Ovary (tissue), 9 donors: Measurements from ENCODE around the gene IGSF21. TPM values are rescaled to one million over a fixed set of nuclear protein-coding genes. Genes with fewer than 3 reads are reported as not detected.

Source experiments
- DNase-seq, 5 donors: peaks; one replicate each; pipeline ENCODE4 v3.0.0-alpha.2; 2019 to 2020
- H3K27ac ChIP-seq, 2 donors: fragments of 200-600 bp; one replicate each; pipeline versions ENCODE4 v1.5.1 to v1.8.0; 2019 to 2022
- H3K27me3 ChIP-seq: fragments of 200-600 bp; one replicate; pipeline ENCODE4 v1.8.0; 2022
- H3K36me3 ChIP-seq: fragments of 200-600 bp; sonication (generic); one replicate; pipeline ENCODE4 v1.5.1; 2019
- H3K4me1 ChIP-seq: one replicate; pipeline ENCODE4 v1.8.1; 2013; ENCODE audit warnings: mild to moderate bottlenecking, moderate library complexity; ENCODE audit not compliant: insufficient read depth
- H3K4me3 ChIP-seq: fragments of 200-600 bp; sonication (generic); one replicate; pipeline ENCODE4 v1.5.1; 2017
- H3K9me3 ChIP-seq, 2 donors: fragments of 200-600 bp in 1 of 2; sonication (generic) in 1 of 2; one replicate each; pipeline versions ENCODE4 v1.5.1 to v1.8.1; 2013 to 2019; ENCODE audit warnings: mild to moderate bottlenecking in 1 of 2, moderate library complexity in 1 of 2
- EP300 ChIP-seq: sonication (generic); formaldehyde crosslinking; IDR thresholded peaks from one replicate; pipeline ENCODE4 v1.6.1; 2017; ENCODE audit warnings: antibody characterized with exemption
- POLR2A ChIP-seq: fragments of 450-650 bp; IDR thresholded peaks from one replicate; pipeline ENCODE4 v1.6.1; 2017; ENCODE audit warnings: antibody characterized with exemption, mild to moderate bottlenecking, moderate library complexity
- WGBS, 3 donors: extraction: QIAGEN DNeasy Blood & Tissue Kit in 1 of 3; methylation state at CpG; one replicate each; pipeline versions ENCODE4 v1.1.5 to v1.1.7; 2013 to 2017; 5-methylcytosine and 5-hydroxymethylcytosine counted together
- intact Hi-C, 4 donors: fragments of 100-400 bp; cut with DNase I; formaldehyde crosslinking; loops; one replicate each; pipeline versions ENCODE4 v1.11.0 to v1.15.1; 2022 to 2023
- polyA plus RNA-seq, 2 donors: library from polyadenylated mRNA; stranded (reverse); fragments of 200-250 nt in 1 of 2; fragments of 350-450 nt in 1 of 2; fragmentation: Illumina TruSeq in 1 of 2; extraction: RNeasy Lipid Tissue Mini Kit (QIAGEN cat#74804) in 1 of 2; gene quantifications; one replicate each; pipeline ENCODE4 v1.2.3, GENCODE V29; 2013 to 2014
- total RNA-seq, 7 donors: library from RNA; depleted of rRNA in 2 of 7; stranded (reverse); fragments of >200 nt in 2 of 7; fragmentation: NEBNext Ultra II Directional in 3 of 7; extraction: Animal tissue kit (Norgen Biotek cat#: 25700) in 3 of 7; gene quantifications; one replicate each; pipeline versions ENCODE4 v1.1.0 to v1.2.4, GENCODE V29; 2016 to 2023
- TF ChIP-seq, protein P1 (sequence below), 3 donors: fragments of 450-650 bp in 2 of 3; fragments of 200-600 bp in 1 of 3; IDR thresholded peaks; one replicate each; pipeline versions ENCODE4 v1.5.1 to v1.8.0; 2016 to 2022; ENCODE audit warnings: antibody characterized with exemption in 3 of 3, mild to moderate bottlenecking in 1 of 3
- donor health status: DM: no; HTN: no; CAD: no; lungs with moderate emphysema.
- donor health status: DM: no; HTN: no; CAD: no.
- donor health status: Bipolar disorder and iron deficiency.
- donor health status: DM: yes; HTN: yes; CAD: no.
- donor health status: DM: no; HTN: no; CAD: no.
- donor health status: DM: yes; HTN: yes; CAD: no.

Gene IGSF21
- total and polyA plus RNA-seq, 9 donors, result 0.24 to 4.5 (median 1.3) TPM

DNA sequence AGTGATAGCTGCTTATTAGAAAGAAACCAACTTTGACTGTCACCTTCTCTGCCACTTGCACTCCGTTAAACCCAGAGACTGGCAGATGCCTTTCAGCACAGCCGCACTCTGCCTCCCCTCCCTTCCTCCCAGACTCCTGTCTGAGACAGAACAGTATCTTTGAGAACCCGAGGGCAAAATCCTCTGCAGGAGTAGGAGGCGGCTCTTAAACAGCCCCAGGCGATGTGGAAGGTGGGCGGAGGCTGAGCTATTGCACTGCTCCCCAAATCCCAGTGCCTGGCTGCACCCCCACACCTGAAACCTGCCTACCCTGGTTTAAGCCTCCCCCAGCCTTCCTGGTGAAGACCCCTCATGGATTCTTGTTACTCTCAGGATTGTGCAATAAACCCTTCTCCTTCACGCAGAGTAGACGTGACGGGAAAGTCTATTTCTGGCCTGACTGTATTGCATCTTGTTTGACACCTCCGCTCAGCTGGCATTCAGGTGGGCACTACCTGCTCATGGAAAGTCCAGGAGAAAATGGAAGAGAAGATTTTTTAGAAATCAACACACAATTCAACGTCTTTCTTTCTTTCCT lies 34.4 kb upstream of the IGSF21 start:
- H3K27ac ChIP-seq, result no peak overlapping the region
- DNase-seq, result no peak
- no peak overlapping the region for H3K4me3 ChIP-seq
- intact Hi-C loops, result no loop called here
- no peaks in the 10 kb centered on the region for H3K9me3 ChIP-seq
- 66 to 72% (median 68%) methylated on average over 11 of the region's 11 CpGs for WGBS, 3 donors
- no peaks in the 10 kb centered on the region for H3K4me1 ChIP-seq
- H3K36me3 ChIP-seq, result no peaks in the 10 kb centered on the region
- TF ChIP-seq, protein P1, sequence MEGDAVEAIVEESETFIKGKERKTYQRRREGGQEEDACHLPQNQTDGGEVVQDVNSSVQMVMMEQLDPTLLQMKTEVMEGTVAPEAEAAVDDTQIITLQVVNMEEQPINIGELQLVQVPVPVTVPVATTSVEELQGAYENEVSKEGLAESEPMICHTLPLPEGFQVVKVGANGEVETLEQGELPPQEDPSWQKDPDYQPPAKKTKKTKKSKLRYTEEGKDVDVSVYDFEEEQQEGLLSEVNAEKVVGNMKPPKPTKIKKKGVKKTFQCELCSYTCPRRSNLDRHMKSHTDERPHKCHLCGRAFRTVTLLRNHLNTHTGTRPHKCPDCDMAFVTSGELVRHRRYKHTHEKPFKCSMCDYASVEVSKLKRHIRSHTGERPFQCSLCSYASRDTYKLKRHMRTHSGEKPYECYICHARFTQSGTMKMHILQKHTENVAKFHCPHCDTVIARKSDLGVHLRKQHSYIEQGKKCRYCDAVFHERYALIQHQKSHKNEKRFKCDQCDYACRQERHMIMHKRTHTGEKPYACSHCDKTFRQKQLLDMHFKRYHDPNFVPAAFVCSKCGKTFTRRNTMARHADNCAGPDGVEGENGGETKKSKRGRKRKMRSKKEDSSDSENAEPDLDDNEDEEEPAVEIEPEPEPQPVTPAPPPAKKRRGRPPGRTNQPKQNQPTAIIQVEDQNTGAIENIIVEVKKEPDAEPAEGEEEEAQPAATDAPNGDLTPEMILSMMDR (IDR thresholded peaks at IDR 0.05), result no peak
- TF ChIP-seq POLR2A, result no peak
- no peaks in the 10 kb centered on the region for H3K27me3 ChIP-seq

DNA sequence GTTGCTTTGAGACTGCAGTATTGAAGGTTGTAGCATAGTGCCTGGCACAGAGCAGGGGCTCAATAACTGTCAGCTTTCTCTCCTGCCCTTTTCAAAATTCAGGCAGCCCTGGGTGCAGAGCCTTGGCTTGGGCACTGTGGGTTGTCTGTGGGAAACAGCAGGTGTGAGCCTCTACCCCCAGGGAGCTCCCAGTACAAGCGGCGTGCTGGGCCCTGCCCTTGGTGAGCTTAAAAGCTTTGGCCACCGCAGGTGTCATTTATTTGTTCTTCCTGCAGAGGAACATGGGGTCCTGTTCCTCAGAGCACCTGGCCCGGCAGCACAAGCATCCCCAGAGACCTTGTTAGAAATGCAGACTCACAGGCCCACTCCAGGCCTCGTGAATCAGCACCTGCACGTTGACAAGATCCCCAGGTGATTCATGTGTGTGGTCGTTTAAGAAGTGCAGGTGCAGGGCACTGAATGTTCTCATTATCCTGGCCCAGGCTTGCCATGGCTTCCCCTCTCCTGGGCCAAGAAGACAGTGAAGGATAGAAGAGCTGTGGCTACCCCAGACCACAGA lies 29.9 kb upstream of the IGSF21 start:
- intact Hi-C loops, result no loop called here
- 31 to 57% (median 45%) methylated on average over 7 of the region's 7 CpGs for WGBS, 3 donors
- DNase-seq, result no peak
- H3K4me1 ChIP-seq, result no peaks in the 10 kb centered on the region
- no peak for TF ChIP-seq POLR2A
- no peak for TF ChIP-seq EP300
- TF ChIP-seq, protein P1 (IDR thresholded peaks at IDR 0.05), result no peak
- no peaks in the 10 kb centered on the region for H3K9me3 ChIP-seq
- no peaks in the 10 kb centered on the region for H3K36me3 ChIP-seq
- no peak overlapping the region for H3K27ac ChIP-seq
- H3K4me3 ChIP-seq, result no peak overlapping the region
- no peaks in the 10 kb centered on the region for H3K27me3 ChIP-seq

DNA sequence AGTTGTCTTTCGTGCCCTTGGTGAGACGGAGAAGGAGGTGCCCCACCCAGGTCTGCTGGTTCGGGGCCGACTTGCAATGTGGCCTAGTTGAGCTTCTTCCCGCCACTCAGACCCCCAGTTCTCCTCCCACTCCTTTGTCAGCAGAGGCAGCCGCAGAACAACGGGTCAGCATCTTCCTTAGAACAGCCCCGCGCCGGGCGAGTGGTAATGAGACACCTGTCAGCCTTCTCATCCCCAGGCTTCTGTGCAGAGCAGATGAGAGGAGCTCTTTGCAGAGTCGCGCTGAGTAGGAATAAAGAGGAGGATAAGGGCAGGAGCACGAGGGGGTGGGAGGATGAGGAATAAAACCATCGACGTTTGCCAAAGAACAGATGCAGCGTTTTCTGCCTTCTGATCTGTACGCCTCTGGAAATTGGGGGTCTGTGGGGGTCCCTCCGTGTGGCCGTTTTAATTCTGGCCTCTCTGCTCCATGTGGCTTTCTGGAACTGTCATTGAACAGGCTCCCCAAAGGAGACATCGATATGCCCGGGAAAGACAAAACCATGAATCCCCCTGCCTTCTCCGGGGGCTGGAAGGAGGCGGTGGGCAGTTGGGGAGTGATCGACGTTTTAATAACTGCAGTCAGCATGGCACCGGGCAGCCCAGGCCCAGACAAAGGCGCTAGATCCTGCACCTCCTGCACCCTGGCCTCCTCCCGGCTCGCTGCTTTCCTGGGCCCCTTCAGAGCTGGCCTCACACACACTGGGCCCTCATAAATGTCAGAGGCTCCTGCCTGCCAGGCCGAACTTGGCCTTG lies 27.5 kb upstream of the IGSF21 start:
- no peaks in the 10 kb centered on the region for H3K36me3 ChIP-seq
- H3K27me3 ChIP-seq, result no peaks in the 10 kb centered on the region
- no peaks in the 10 kb centered on the region for H3K9me3 ChIP-seq
- intact Hi-C loops, result no loop called here
- no peak overlapping the region for H3K4me3 ChIP-seq
- H3K4me1 ChIP-seq, result no peaks in the 10 kb centered on the region
- TF ChIP-seq EP300, result no peak
- TF ChIP-seq, protein P1 (IDR thresholded peaks at IDR 0.05), result no peak
- TF ChIP-seq POLR2A, result no peak
- 46 to 57% (median 48%) methylated on average over 31 of the region's 31 CpGs for whole genome bisulfite sequencing, 3 donors
- no peak overlapping the region for H3K27ac ChIP-seq
- no peak for DNase-seq

DNA sequence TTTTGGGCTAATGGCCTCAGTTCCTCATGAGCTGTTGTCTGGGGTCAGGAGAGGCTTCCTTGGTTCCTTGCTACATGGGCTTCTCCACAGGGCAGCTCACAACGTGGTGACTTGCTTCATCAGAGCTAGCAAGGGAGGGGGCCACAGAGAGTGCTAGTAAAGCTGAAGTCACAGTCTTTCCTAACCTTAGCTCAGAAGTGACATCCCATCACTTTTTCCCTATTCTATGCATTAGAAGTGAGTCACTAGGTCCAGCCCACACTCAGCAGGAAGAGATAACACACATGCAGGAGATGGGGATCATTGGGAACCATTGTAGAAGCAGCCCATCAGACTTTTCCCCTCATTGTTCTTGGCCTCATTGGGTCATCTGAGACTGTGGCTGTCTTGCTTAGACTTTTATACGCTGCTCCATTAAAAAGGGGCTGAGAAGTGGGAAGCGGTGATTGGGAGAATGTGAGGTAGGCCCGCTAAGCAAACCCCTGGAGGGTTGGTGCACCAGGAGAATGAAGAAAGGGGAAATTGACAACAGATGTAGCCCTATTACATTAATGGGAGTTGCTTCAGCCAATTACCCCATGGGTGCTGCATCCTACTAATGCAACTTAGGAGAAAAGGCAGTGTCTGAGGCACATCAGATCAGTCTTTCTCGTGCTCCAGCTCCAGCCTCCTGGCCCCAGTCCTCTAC lies 22.1 kb upstream of the IGSF21 start:
- WGBS, 3 donors, result 77 to 87% (median 85%) methylated on average over 5 of the region's 5 CpGs
- no peaks in the 10 kb centered on the region for H3K27me3 ChIP-seq
- intact Hi-C loops, result no loop called here
- H3K4me3 ChIP-seq, result no peak overlapping the region
- H3K36me3 ChIP-seq, result no peaks in the 10 kb centered on the region
- DNase-seq, result no peak
- H3K27ac ChIP-seq, result no peak overlapping the region
- H3K9me3 ChIP-seq, result no peaks in the 10 kb centered on the region
- H3K4me1 ChIP-seq, result no peaks in the 10 kb centered on the region
- no peak for TF ChIP-seq POLR2A
- no peak for TF ChIP-seq EP300
- TF ChIP-seq, protein P1 (IDR thresholded peaks at IDR 0.05), result no peak
